GM21367 (cell line): Measurements from ENCODE around the gene KIAA0586.
"Not testable (repeated sequence)": the region's sequence is repeated elsewhere in the genome, so short reads cannot be mapped to it uniquely, and the experiment has no call there.

Source experiments
- ATAC-seq: cut with Tn5 transposase; IDR thresholded peaks from one replicate; pipeline ENCODE4 v1.9.1; 2021; ENCODE audit not compliant: unreplicated experiment

KIAA0586 gene

DNA sequence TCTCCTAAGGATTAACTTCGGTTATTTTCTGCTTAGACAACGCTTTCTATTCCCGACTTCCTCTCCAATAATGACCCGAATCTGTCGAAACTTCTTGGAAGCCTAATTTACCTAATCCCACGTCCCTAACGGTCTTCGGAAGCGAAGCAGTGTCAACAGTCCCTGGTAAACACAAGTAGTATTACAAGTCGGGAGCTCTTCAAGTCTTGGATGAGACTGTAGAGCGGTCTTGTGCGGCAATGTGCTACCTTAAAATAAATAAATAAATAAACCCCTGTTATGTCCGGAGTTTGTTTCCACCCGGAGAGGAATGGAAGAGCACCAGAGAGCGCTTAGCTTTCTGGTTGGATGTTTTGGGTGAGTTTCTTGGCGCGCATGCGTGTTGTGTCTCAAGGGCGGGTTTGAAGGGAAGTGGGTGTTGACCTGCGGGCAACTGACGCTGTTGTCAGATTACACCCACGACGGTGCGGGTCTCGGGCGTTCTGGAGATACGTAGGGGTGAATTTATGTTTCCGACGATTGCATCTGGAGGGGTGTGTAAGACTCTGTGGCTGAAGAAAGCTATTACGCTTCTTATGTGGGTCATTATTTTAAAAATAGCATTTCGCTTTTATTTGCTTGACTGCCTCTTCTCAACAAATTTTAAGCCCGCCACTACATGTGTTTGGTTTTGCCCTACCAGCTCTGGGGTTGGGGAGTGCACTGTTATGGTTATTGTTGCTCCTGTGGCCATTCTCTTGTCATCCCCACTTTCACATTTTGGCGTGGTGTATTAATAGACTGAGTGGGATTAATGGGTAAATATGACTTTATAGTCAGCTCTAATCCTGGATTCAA is at the start of gene KIAA0586, which contains the start of gene TIMM9:
Gene KIAA0586, plus strand, starts transcription at position 439 of the 837 bp plus-strand sequence. CDS start 546 bp downstream, outside the sequence.
Gene TIMM9, minus strand, starts transcription at position 251 of the 837 bp plus-strand sequence. CDS start 15,586 bp downstream, outside the sequence.
- peak; percentile 85 for ATAC-seq

DNA sequence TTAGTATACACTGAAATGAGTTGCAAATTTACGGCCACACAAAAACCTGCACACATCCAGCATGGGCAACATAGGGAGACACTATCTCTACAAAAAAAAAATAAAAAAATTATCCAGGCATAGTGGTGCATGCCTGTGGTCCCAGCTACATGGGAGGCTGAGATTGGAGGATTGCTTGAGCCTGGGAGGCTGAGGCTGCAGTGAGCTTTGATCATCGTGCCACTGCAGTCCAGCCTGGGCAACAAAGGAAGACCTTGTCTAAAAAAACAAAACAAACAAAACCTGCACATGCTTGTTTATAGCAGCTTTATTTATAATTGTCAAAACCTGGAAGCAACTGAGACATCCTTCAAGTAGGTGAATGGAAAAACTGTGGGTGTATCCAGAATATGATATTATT is 36.7 kb upstream of the KIAA0586 start:
- no peak for ATAC-seq

DNA sequence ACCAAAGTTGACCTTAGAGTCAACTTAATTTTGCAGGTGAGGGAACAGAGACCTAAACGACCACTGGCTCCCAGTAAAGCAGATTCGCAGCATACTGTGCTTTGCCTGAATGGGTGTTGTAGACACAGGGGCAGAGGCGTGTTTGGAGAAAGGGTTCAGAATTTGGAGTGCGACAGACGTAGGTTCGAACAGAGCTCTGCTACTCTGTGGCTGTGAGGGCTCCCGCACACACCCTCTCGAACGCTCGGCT is 32.0 kb upstream of the KIAA0586 start:
- no peak for ATAC-seq

DNA sequence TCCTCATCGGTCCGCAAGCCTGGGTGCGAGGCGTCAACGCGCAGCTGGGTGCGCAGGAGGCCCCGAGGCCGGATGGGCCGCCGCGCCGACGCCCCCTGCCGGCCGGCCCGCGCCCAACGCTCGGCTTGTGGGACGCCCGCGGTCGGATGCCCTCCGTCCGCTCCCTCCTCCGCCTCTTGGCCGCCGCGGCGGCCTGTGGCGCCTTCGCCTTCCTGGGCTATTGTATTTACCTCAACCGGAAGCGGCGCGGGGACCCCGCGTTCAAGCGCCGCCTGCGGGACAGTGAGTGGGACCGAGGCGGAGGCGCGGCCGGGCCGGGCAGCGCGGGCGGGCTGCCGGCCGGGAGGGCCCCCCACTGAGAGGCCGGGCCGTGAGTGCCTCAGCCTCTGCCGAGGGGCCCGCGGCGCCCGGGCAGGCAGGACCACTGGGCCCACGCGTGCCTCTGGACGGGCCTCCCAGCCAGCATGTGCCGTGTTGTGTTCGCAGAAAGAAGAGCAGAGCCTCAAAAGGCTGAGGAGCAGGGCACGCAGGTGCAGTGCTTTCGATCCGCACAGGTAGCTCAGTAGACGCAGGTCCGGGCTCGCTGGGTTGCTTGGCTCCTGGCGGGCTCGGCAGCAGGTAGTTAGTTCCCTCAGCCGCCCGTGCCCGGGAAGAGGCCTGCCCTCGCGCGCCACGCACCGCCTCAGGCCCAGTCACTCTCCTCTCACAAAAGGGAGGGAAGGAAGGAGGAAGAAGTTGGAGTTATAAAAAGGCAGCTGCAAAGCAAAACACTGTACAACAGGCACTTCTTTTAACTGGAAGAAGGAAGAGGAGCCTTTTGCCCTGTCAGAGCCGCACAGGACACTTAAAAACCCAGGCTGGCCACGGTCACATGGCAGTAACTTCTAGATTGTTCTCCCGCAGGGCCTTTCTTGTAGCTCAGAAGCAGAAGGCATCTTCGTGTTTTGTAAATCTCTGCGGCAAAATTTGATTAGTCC is 31.4 kb upstream of the KIAA0586 start, which contains the start of gene TOMM20L:
Gene TOMM20L, plus strand, starts transcription at position 119 of the 977 bp plus-strand sequence. Its CDS starts 28 bp downstream, at position 147.
- peak; percentile 95 for ATAC-seq

DNA sequence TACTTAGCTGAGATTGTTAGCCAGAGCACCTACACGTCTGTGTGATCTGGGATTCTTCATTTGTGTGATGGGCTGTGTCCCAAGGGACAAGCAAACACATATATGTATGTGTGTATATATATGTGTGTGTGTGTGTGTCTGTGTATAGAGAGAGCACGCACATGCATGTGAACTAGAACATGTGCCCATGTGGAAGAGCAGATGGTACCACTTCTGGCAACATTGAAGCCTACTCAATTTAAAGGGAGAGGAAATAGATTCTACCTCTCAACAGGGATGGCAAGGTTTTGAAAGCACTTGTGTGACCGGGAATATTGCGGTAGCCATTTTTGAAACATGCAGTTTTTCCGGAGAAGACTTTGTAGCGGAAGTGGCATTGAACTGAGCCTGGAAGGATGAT is 30.4 kb upstream of the KIAA0586 start:
- no peak for ATAC-seq

DNA sequence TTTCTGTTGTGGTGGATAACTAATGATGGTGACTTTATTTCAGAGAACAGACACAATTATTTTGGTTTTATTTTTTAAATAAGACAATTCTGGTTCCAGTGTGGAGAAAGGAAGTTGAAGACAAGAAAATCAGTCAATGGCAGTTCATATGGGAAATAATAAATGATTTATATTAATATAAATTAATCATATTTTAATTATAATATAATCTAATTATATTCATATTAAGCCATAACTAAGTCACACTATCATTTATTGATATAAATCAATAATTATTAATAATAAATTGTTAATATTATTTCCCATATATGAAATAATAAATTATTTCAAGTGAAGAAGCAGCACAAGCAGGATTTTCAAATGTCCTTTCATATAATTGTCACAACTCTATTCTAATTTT is 29.0 kb upstream of the KIAA0586 start:
- ATAC-seq, result no peak

DNA sequence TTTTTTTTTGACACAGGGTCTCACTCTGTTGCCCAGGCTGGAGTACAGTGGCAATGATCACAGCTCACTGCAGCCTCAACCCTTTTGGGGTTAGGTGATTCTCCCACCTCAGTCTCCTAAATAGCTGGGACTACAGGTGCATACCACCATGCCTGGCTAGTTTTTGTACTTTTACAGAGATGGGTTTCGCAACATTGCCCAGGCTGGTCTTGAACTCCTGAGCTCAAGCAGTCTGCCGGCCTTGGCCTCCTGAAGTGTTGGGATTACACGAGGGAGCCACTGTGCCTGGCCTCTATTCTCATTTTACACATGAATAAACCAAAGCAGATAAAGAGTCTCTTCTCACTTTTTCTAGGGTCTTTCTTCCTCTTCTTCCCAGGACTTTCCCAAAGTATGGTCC is 28.6 kb upstream of the KIAA0586 start:
- no peak for ATAC-seq

DNA sequence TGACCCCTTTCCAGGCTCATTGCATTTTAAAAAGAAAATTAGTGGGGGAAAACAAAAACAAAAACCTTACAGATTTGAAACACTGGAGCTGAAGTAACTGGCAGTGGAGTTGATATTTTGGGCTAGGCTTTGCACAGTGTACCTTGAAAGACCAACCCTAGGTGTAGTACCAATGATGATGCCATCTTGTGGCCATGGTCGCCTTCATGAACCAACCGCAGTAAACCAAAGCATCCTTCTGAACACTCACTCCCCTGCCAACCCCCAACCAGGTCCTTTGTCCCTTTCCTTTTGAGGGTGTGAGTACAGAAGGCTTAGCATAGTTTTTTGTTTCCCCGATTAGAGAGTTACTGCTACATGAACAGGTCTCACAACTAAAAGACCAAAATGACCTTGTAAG is 25.9 kb upstream of the KIAA0586 start:
- no peak for ATAC-seq

DNA sequence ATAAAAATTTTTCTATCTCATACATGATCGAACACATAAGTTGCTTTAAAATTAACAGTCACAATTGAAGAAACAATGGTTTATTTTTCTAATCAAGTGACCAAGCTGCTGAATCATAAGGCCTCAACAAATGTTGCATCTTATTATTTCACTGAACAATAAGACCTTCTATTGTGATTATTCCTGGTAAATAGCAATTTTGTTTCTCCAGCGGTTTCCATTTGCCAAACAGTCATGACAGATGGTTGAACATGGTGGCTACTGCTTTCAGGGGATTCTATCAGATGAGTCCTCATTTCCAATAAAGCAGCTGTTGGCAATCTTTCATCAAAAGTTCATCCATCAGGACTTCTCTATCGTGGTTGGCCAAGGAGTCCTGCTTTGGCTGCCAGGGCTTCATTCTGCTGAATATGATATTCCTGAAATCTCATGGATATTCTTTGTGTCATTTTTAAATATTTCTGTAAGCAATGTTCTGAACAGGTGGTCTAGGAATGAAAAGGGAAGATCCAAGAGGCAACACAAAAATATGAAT is 18.8 kb upstream of the KIAA0586 start:
- no peak for ATAC-seq

DNA sequence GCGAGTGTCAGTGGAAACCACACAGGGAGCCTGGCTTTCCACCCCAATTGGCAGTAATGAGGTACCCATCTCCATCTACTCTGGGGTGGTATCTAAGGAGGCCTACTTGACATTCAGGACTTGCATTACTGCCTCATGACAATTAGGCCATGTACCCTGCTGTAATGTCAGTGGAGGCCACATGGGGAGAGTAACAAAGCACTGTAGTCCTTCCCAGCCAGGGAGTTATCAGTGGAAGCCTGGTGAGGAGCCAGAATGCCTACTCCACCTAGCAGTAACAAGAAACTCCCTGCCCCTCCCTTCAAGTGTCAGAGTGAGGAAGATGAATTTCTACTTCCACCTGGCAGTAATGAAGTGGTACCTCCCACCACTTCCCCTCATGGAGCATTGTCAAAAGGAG is 12.7 kb upstream of the KIAA0586 start:
- no peak for ATAC-seq

DNA sequence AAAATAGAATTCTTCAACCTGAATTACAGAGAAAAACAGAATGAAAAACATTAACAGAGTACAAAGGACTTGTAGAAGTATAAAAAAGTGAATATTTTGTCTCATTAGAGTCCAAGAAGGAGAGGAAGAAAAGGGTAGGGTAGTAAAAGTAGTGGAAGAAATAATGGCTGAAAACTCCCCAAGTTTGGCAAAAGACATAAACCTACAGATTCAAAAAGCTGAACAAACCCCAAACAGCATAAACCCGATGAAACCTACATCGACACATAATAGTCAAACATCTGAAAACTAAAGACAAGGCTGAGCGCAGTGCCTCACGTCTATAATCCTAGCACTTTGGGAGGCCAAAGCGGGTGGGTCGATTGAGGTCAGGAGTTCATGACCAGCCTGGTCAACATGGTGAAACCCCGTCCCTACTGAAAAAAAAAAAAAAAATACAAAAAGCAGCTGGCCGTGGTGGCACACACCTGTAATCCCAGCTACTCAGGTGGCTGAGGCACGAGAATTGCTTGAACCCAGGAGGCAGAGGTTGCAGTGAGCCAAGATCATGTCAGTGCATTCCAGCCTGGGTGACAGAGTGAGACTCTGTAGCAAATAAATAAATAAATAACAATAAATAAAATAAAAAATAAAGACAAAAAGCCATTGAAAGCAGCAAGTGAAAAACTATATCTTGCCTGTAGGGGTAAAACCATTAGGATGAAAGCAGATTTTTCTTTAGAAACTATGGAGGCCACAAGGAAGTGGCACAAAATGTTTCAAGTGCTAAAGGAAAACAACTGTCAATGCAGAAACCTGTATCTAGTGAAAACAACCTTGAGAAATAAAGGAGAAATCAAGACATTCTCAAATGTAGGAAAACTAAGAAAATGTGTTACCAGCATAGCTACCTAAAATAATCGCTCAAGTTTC is 11.6 kb upstream of the KIAA0586 start:
- ATAC-seq, result no peak

DNA sequence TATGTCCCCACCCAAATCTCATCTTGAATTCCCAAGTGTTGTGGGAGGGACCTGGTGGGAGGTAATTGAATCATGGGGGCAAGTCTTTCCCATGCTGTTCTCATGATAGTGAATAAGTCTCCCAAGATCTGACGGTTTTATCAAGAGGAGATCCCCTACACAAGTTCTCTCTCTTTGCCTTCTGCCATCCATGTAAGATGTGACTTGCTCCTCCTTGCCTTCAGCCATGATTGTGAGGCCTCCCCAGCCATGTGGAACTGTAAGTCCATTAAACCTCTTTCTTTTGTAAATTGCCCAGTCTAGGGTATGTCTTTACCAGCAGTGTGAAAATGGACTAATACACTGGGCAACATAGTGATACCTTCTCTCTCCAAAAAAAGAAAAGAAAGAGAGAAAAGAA is 10.6 kb upstream of the KIAA0586 start:
- not testable (repeated sequence) for ATAC-seq

DNA sequence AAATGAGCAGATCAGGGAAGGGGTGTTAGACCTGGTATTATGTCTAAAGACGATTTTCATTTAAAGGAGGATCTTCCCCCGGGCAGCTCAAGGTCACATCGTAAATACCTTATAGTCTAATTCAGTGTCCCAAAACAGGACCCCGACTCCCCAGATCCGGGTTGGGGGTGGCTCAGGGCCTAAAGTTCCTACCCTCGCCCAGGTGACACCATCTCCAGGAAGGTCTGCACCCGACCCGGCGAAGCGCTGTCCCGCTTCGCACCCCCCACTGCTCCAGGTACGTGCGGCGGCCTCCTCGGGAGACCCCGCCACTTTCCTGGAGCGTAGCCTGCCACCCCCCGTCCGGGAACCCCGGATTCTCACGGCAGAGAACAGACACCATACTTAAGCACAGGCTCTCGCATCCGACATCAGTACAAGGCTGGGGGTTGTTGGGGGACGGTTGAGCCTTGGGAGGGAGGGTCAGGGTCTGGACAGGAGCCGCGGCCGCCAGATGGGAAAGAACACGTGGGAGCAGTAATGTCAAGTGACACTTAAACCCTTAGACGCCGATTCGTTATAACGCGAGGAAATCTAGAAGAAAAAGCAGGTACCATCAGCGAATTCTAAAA is 744 bp upstream of the KIAA0586 start:
- no peak for ATAC-seq

DNA sequence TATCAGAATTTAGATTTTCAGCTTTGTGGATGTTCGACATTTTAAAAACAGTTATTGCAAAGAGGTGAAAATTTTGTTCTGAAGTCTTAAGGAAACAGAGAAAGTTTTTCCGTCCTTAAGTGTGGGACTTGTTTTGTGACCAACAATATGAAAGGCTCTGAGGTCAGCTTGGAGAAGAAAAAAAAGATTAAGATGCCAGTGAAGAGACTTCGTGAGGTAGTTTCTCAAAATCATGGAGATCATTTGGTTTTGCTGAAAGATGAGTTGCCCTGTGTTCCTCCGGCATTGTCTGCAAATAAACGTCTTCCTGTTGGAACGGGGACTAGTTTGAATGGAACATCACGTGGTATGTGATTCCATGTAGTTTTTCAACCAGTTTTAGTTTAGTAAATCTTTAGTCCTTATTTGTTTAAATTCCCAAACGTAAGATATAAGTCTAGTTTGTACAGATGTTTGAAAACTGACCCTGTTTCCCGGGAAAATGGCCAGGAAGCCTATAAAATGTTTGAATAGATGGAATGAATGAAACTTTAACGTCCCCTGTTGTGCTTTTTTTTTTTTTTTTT is 682 bp downstream of the KIAA0586 start:
- no peak for ATAC-seq

DNA sequence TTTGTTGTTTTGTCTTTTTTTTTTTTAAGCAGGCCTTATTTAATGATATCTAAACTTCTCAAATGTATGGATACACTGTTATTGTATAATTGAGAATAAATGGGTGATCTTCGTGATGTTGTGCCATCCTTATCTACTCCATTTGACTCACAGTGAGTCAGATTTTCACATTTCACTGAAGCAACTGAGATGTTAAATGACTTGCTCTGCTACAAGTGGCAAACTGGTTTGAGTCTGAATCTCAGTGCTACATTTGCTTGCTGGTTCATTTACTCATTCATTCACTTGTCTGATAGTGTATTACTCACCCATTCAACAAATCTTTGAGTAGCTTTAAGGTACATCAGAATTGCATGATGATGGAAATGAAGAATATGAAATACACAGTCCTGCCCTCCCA is 2.6 kb downstream of the KIAA0586 start:
- ATAC-seq, result no peak

DNA sequence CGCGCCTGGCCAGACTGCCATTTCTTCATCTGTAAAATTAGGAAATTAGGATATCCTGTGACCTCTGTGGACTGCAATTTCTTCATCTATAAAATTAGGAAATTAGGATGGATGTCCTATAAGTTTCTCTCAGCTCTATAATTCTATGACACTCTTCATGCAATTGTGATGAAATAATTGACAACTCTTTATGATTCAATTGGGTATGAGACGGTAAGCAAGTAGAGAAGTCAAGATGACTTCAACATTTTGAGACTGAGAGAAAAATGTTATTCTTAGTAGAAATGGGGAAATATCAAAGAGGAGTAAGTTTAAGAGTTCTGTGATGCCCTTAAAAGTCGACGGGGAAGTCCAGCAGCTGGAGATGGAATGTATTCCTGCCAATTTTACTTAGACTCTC is 12.0 kb downstream of the KIAA0586 start:
- no peak for ATAC-seq

DNA sequence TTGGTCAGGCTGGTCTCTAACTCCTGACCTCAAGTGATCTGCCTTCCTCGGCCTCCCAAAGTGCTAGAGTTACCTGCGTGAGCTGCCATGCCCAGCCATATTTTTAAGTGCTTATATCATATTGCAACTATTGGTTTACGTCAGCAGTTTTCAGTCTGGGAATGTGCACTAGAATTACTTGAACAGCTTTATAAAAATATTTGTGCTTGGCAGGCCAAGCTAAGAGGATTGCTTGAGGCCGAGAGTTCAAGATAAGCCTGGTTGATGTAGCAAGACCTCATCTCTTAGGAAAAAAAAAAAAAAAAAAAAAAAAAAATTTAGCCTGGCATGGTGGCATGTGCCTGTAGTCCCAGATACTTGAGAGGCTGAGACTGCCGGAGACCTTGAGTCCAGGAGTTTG is 17.1 kb downstream of the KIAA0586 start:
- no peak for ATAC-seq

DNA sequence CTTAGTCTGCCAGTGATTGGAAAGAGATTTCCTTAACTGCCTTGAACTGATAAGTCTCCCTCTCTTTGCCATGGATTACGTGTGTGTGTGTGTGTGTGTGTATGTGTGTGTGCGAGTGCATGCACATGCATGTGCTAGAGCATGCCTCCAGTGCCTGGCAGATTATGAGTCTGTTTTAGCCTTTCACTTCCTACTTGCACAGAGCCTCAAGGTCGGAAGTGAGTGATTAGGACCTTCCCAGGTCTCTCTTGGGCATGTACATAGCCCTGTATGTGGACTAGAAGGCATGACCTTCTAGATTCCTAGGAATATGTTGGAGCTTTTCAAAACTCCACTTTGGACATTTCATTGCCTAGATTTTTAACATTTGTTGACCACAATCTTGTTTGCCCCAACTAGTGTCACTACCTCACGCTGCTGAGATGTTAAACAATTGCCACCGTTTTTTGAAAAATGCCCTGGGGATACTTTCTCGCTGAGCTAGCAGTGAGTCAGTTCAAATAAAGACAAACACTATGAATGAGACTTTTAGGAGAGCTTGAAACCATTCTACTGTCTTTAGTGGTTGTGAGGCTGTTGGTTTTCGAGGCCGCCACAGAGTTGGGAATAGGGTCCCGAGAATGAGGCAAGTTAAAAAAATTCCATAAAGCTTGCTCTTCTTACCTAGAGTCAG is 28.2 kb downstream of the KIAA0586 start:
- no peak for ATAC-seq

DNA sequence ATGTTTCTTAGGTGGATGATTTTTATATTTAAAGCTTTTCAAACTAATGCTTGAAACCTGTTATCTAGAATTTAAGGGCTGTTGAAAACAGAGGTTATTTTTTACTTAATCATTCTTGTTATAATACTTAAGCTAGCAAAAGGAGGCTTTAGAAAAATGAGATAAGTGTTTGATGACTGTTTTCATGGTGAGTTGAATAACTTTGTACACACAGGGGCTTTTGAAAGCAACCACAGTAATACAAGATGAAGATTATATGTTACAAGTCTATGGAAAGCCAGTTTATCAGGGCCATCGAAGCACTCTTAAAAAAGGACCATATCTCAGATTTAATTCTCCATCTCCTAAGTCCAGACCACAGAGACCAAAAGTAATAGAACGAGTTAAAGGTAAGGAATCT is 33.3 kb downstream of the KIAA0586 start:
- no peak for ATAC-seq
